Liver (tissue), 9 donors: ENCODE data around the gene LRRC8A. TPM values are rescaled to one million over a fixed set of nuclear protein-coding genes. Genes with fewer than 3 reads are reported as not detected.

ENCODE experiments used
- DNase-seq: peaks from one replicate; pipeline ENCODE4 v3.0.0-alpha.2; 2017; ENCODE audit warnings: low spot score
- H3K27ac ChIP-seq, 2 donors: one replicate each; pipeline ENCODE4 v1.7.0; 2013; ENCODE audit warnings: inconsistent platforms in 2 of 2, low read length in 2 of 2, control low read depth in 1 of 2, low read depth in 1 of 2, mild to moderate bottlenecking in 1 of 2
- H3K27me3 ChIP-seq, 4 donors: one replicate each; pipeline versions ENCODE4 v1.6.1 to v1.7.0; 2013; ENCODE audit warnings: low read length in 3 of 4, inconsistent platforms in 1 of 4, mild to moderate bottlenecking in 1 of 4, moderate library complexity in 1 of 4; ENCODE audit not compliant: control insufficient read depth in 4 of 4, insufficient read depth in 4 of 4
- H3K36me3 ChIP-seq, 4 donors: one replicate each; pipeline versions ENCODE4 v1.6.1 to v1.7.0; 2013; ENCODE audit warnings: low read length in 3 of 4, mild to moderate bottlenecking in 3 of 4, low read depth in 1 of 4, moderate library complexity in 1 of 4; ENCODE audit not compliant: control insufficient read depth in 4 of 4, insufficient read depth in 3 of 4
- H3K4me1 ChIP-seq, 4 donors: one replicate each; pipeline versions ENCODE4 v1.6.1 to v1.7.0; 2013; ENCODE audit warnings: low read length in 3 of 4, mild to moderate bottlenecking in 3 of 4, moderate library complexity in 1 of 4; ENCODE audit not compliant: control insufficient read depth in 4 of 4, insufficient read depth in 4 of 4
- H3K4me3 ChIP-seq, 3 donors: one replicate each; pipeline versions ENCODE4 v1.6.1 to v1.7.0; 2013; ENCODE audit warnings: low read length in 3 of 3, control low read depth in 1 of 3, low read depth in 1 of 3, mild to moderate bottlenecking in 1 of 3
- H3K9ac ChIP-seq, 2 donors: one replicate each; pipeline ENCODE4 v1.7.0; 2013; ENCODE audit warnings: low read length in 2 of 2, mild to moderate bottlenecking in 2 of 2, moderate library complexity in 2 of 2, control low read depth in 1 of 2, low read depth in 1 of 2
- H3K9me3 ChIP-seq, 4 donors: one replicate each; pipeline versions ENCODE4 v1.6.1 to v1.7.0; 2013; ENCODE audit warnings: low read length in 3 of 4; ENCODE audit not compliant: control insufficient read depth in 4 of 4
- EGR1 ChIP-seq, 2 donors: IDR thresholded peaks; 2 replicates each; pipeline ENCODE4 v1.6.1; 2016 to 2018; ENCODE audit warnings: antibody characterized with exemption in 2 of 2, low read depth in 2 of 2
- FOXA1 ChIP-seq: IDR thresholded peaks from 2 replicates; pipeline ENCODE4 v1.6.1; 2016; ENCODE audit warnings: antibody characterized with exemption
- FOXA2 ChIP-seq: IDR thresholded peaks from 2 replicates; pipeline ENCODE4 v1.6.1; 2016; ENCODE audit warnings: antibody characterized with exemption
- GABPA ChIP-seq, 2 donors: IDR thresholded peaks in 1 of 2; conservative IDR thresholded peaks in 1 of 2; 2 replicates each; pipeline ENCODE4 v1.6.1; 2016; ENCODE audit warnings: antibody characterized with exemption in 2 of 2, mild to moderate bottlenecking in 1 of 2, moderate library complexity in 1 of 2
- HNF4A ChIP-seq, 2 donors: conservative IDR thresholded peaks; 2 replicates each; pipeline ENCODE4 v1.6.1; 2016; ENCODE audit warnings: antibody characterized with exemption in 2 of 2, mild to moderate bottlenecking in 2 of 2
- JUND ChIP-seq, 2 donors: IDR thresholded peaks; 2 replicates each; pipeline ENCODE4 v1.6.1; 2016; ENCODE audit warnings: antibody characterized with exemption in 2 of 2
- NR2F2 ChIP-seq: IDR thresholded peaks from 2 replicates; pipeline ENCODE4 v1.6.1; 2016; ENCODE audit warnings: antibody characterized with exemption
- RXRA ChIP-seq, 2 donors: IDR thresholded peaks; 2 replicates each; pipeline ENCODE4 v1.6.1; 2017 to 2018; ENCODE audit warnings: antibody characterized with exemption in 2 of 2, mild to moderate bottlenecking in 1 of 2
- SP1 ChIP-seq: IDR thresholded peaks from 2 replicates; pipeline ENCODE4 v1.6.1; 2018; ENCODE audit warnings: antibody characterized with exemption, mild to moderate bottlenecking
- TAF1 ChIP-seq: conservative IDR thresholded peaks from 2 replicates; pipeline ENCODE4 v1.6.1; 2016; ENCODE audit warnings: antibody characterized with exemption, mild to moderate bottlenecking
- WGBS: extraction: QIAGEN DNeasy Blood & Tissue Kit; methylation state at CpG from one replicate; pipeline ENCODE4 v1.1.7; 2013; 5-methylcytosine and 5-hydroxymethylcytosine counted together
- polyA plus RNA-seq, 2 donors: library from polyadenylated mRNA; stranded (reverse) in 1 of 2; unstranded in 1 of 2; fragments of 200-250 nt in 1 of 2; fragments of >200 nt in 1 of 2; fragmentation: Nextera tagmentation in 1 of 2; extraction: Ambion mirVana in 1 of 2; gene quantifications; one replicate each; pipeline versions ENCODE4 v1.2.1 to v1.2.3, GENCODE V29; 2013 to 2015
- total RNA-seq, 2 donors: library from RNA; depleted of rRNA; stranded (reverse); fragments of >200 nt; gene quantifications; one replicate each; pipeline ENCODE4 v1.2.3, GENCODE V29; 2014
- TF ChIP-seq, protein P1 (sequence below): IDR thresholded peaks from 2 replicates; pipeline ENCODE4 v1.6.1; 2016; ENCODE audit warnings: antibody characterized with exemption
- TF ChIP-seq, protein P2 (sequence below): IDR thresholded peaks from 2 replicates; pipeline ENCODE4 v1.6.1; 2016; ENCODE audit warnings: antibody characterized with exemption, mild to moderate bottlenecking
- TF ChIP-seq, protein P3 (sequence below): fragments of 150-350 bp; IDR thresholded peaks from 2 replicates; pipeline ENCODE4 v1.5.1; 2017; ENCODE audit warnings: improper control_type of control experiment, low read depth, low read length; ENCODE audit not compliant: missing input control
- TF ChIP-seq, protein P4 (sequence below): IDR thresholded peaks from 2 replicates; pipeline ENCODE4 v1.6.1; 2016; ENCODE audit warnings: antibody characterized with exemption
- donor health status: healthy.
- donor health status: healthy.
- donor health status: healthy.
- donor health status: healthy.
- donor health status: healthy.

Gene LRRC8A
- total and polyA plus RNA-seq, 4 donors, result 14.6 to 22.8 (median 17.9) TPM

DNA sequence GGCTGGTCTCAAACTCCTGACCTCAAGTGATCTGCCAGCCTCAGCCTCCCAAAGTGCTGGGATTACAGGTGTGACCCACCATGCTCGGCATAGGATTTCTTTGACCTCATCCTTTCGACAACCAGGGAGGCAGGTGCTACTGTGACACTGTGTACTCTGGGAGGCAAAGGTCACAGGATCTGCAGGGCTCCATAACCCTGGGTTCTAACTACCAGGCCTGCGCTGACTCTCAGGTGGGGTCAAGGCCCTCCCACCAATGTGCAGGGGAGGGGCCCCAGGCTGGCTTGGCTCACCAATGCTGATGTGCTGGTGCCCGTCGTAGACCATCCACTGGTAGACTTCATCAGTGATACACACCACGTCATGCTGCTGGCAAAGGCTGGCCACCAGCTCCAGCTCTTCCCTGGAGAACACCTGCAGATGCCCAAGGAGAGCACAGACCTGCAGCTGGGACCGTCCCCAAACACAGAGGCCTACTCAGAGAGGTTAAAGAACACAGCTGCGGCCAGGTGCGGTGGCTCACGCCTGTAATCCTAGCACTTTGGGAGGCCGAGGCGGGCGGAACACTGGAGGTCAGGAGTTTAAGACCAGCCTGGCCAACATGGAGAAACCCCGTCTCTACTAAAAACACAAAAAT, 45.3 kb upstream of the LRRC8A start:
- no peaks in the 10 kb centered on the region for H3K9me3 ChIP-seq
- peaks cover 0 to 13% (median 6%) of the 10 kb centered on the region in 4 donors for H3K36me3 ChIP-seq
- no peak overlapping the region for H3K4me3 ChIP-seq
- no peak overlapping the region for H3K27ac ChIP-seq
- H3K9ac ChIP-seq, result no peak overlapping the region
- WGBS, result 84% methylated on average over 14 of the region's 14 CpGs
- no peaks in the 10 kb centered on the region for H3K27me3 ChIP-seq
- DNase-seq, result no peak
- TF ChIP-seq RXRA (IDR thresholded peaks at IDR 0.05) (peak; percentile 25 to 33), NR2F2 (no peak), HNF4A (conservative IDR thresholded peaks at IDR 0.05) (peak; percentile 50 to 53)
- TF ChIP-seq, protein P1, sequence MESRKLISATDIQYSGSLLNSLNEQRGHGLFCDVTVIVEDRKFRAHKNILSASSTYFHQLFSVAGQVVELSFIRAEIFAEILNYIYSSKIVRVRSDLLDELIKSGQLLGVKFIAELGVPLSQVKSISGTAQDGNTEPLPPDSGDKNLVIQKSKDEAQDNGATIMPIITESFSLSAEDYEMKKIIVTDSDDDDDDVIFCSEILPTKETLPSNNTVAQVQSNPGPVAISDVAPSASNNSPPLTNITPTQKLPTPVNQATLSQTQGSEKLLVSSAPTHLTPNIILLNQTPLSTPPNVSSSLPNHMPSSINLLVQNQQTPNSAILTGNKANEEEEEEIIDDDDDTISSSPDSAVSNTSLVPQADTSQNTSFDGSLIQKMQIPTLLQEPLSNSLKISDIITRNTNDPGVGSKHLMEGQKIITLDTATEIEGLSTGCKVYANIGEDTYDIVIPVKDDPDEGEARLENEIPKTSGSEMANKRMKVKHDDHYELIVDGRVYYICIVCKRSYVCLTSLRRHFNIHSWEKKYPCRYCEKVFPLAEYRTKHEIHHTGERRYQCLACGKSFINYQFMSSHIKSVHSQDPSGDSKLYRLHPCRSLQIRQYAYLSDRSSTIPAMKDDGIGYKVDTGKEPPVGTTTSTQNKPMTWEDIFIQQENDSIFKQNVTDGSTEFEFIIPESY, result no peak
- peaks cover 0 to 6% (median 1%) of the 10 kb centered on the region in 4 donors for H3K4me1 ChIP-seq

DNA sequence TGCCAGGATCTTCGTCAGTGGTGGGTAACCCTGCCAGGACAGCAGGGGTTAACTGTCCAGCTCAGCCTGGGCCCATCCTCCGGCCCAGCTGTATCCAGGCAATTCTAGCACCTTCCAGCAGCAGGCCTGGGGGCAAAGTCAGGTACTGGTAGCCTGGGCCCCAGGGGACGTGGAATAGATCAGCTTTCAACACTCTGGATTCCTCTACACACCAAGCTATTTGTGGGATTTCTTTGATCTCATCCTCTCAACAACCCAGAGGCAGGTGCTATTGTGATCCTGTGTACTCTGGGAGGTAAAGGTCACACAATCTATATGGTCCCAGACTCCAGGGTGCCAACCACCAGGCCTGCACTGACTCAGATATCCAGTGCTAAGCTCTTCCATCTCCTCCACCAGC, 43.6 kb upstream of the LRRC8A start:
- Histone ChIP-seq H3K9me3 (no peaks in the 10 kb centered on the region), H3K4me3 (no peak overlapping the region), H3K9ac (no peak overlapping the region), H3K4me1 (peaks cover 0 to 6% (median 1%) of the 10 kb centered on the region in 4 donors), H3K36me3 (peaks cover 0 to 17% (median 7%) of the 10 kb centered on the region in 4 donors), H3K27me3 (no peaks in the 10 kb centered on the region), H3K27ac (no peak overlapping the region)
- DNase-seq, result no peak
- 80% methylated on average over 3 of the region's 3 CpGs for WGBS
- TF ChIP-seq, protein P2, sequence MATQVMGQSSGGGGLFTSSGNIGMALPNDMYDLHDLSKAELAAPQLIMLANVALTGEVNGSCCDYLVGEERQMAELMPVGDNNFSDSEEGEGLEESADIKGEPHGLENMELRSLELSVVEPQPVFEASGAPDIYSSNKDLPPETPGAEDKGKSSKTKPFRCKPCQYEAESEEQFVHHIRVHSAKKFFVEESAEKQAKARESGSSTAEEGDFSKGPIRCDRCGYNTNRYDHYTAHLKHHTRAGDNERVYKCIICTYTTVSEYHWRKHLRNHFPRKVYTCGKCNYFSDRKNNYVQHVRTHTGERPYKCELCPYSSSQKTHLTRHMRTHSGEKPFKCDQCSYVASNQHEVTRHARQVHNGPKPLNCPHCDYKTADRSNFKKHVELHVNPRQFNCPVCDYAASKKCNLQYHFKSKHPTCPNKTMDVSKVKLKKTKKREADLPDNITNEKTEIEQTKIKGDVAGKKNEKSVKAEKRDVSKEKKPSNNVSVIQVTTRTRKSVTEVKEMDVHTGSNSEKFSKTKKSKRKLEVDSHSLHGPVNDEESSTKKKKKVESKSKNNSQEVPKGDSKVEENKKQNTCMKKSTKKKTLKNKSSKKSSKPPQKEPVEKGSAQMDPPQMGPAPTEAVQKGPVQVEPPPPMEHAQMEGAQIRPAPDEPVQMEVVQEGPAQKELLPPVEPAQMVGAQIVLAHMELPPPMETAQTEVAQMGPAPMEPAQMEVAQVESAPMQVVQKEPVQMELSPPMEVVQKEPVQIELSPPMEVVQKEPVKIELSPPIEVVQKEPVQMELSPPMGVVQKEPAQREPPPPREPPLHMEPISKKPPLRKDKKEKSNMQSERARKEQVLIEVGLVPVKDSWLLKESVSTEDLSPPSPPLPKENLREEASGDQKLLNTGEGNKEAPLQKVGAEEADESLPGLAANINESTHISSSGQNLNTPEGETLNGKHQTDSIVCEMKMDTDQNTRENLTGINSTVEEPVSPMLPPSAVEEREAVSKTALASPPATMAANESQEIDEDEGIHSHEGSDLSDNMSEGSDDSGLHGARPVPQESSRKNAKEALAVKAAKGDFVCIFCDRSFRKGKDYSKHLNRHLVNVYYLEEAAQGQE, result no peak
- TF ChIP-seq FOXA2 (no peak), GABPA (IDR thresholded peaks at IDR 0.05 in 1 of 2, conservative IDR thresholded peaks at IDR 0.05 in 1 of 2) (no peak)

DNA sequence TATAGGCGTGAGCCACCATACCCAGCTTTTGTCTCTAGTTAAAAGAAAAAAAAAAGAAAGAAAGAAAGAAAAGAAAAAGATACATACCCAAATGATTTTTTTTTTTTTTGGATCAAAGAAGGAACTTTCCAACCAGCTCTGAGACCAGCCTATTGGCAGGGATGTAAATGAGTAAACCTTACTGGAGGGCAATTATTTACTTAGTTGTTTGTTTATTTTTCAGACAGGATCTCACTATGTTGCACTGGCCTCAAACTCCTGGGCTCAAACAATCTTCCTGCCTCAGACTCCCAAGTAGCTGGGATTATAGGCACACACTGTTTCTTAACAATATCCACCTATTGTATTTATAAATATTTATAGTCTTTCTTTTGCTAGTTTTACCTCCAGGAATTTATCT, 41.4 kb upstream of the LRRC8A start:
- Histone ChIP-seq H3K4me1 (peaks cover 0 to 6% (median 1%) of the 10 kb centered on the region in 4 donors), H3K9me3 (no peaks in the 10 kb centered on the region), H3K9ac (no peak overlapping the region), H3K4me3 (no peak overlapping the region), H3K36me3 (peaks cover 0 to 10% (median 5%) of the 10 kb centered on the region in 4 donors), H3K27me3 (no peaks in the 10 kb centered on the region), H3K27ac (no peak overlapping the region)
- 96% methylated on average over 1 of the region's 1 CpG for WGBS
- TF ChIP-seq FOXA1 (no peak), RXRA (IDR thresholded peaks at IDR 0.05) (no peak), HNF4A (conservative IDR thresholded peaks at IDR 0.05) (no peak), TAF1 (no peak), EGR1 (IDR thresholded peaks at IDR 0.05; ENCODE audit: low read depth in 2 of 2) (no peak), SP1 (no peak), NR2F2 (no peak), JUND (IDR thresholded peaks at IDR 0.05) (no peak)
- TF ChIP-seq, protein P3, sequence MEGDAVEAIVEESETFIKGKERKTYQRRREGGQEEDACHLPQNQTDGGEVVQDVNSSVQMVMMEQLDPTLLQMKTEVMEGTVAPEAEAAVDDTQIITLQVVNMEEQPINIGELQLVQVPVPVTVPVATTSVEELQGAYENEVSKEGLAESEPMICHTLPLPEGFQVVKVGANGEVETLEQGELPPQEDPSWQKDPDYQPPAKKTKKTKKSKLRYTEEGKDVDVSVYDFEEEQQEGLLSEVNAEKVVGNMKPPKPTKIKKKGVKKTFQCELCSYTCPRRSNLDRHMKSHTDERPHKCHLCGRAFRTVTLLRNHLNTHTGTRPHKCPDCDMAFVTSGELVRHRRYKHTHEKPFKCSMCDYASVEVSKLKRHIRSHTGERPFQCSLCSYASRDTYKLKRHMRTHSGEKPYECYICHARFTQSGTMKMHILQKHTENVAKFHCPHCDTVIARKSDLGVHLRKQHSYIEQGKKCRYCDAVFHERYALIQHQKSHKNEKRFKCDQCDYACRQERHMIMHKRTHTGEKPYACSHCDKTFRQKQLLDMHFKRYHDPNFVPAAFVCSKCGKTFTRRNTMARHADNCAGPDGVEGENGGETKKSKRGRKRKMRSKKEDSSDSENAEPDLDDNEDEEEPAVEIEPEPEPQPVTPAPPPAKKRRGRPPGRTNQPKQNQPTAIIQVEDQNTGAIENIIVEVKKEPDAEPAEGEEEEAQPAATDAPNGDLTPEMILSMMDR, result no peak
- TF ChIP-seq, protein P4, sequence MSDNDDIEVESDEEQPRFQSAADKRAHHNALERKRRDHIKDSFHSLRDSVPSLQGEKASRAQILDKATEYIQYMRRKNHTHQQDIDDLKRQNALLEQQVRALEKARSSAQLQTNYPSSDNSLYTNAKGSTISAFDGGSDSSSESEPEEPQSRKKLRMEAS, result no peak
- DNase-seq, result no peak
